GM18507 (cell line): Measurements from ENCODE around the gene RGS18.
"Not testable (repeated sequence)": the region's sequence is repeated elsewhere in the genome, so short reads cannot be mapped to it uniquely, and the experiment has no call there.

Experiments
- DNase-seq: peaks from one replicate; pipeline ENCODE4 v3.0.0; 2011; ENCODE audit warnings: low read depth; ENCODE audit not compliant: insufficient read length; ENCODE audit errors: extremely low spot score
- FAIRE-seq: peaks from 2 replicates; lab custom pipeline; 2011; peaks lifted over from hg19 to GRCh38; lab: Jason Lieb, UNC

RGS18 gene

GRCh38 chr1:192161976-192162375 is 3.7 kb downstream of the RGS18 start:
- FAIRE-seq, result no peak

DNA sequence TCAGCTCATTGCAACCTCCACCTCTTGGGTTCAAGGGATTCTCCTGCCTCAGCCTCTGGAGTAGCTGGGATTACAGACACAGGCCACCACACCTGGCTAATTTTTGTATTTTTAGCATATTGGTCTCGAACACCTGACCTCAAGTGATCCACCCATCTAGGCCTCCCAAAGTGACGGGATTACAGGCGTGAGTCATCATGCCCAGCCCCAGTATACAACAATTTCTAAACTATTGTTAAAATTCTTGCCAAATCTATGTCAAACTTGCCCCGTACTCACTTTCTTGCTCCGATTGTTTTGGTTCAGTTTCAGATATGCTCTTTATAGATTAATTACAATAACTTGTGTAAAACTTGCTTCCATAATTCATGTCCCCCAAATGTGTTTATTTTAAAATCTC is 4.1 kb downstream of the RGS18 start:
- no peak for DNase-seq

More at GRCh38 chr1:192161976-192162375, 3.7 kb downstream of the RGS18 start:
- DNase-seq, result no peak

DNA sequence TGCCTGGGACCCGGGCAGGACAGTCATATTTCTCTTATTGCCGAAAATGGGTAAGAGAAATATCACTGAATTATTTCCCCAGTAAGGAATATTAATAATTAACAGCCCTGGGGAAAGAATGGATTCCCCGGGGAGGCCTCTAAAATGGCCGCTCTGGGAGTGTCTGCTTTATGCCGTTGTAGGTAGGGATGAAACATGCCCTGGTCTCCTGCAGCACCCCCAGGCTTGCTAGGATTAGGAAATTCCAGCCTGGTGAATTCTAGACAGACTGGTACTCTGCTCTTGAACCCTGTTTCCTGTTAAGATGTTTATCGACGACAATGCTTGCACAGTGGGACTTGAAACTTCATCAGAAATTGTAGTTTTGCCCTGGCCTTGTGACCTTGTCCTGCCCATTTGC is 6.7 kb downstream of the RGS18 start:
- not testable (repeated sequence) for FAIRE-seq, DNase-seq

More for the DNA sequence above, 4.1 kb downstream of the RGS18 start:
- FAIRE-seq, result no peak

DNA sequence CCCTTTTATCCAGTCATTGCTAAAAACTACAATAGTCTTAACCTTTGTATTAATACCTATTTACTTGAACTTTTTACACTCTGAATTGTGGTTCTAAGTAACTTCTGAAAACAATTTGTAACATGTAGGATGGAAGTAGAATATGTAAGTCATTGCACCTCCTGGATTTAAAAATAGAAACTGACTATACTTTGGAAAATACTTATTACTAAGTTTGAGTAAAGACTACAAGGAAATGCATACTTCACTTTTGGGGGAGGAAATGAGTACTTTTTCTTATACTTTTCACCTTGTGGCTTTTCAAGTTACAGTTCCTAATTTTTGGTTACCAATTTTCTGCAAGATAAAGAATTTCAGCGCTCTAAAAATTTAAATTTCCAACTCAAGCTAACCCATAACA is 8.7 kb downstream of the RGS18 start:
- no peak for DNase-seq
- FAIRE-seq, result no peak

GRCh38 chr1:192167911-192168700 is 9.8 kb downstream of the RGS18 start:
- no peak for FAIRE-seq
- DNase-seq, result no peak

- no peak for DNase-seq
Observed at GRCh38 chr1:192168964-192169363, 10.7 kb downstream of the RGS18 start.

GRCh38 chr1:192170196-192170984 is 12.1 kb downstream of the RGS18 start:
- DNase-seq (no peak), FAIRE-seq (no peak)

More at GRCh38 chr1:192168964-192169363, 10.7 kb downstream of the RGS18 start:
- FAIRE-seq, result no peak

- DNase-seq, result no peak
Observed at GRCh38 chr1:192171123-192171522, 12.9 kb downstream of the RGS18 start.

GRCh38 chr1:192175971-192176370 is 17.7 kb downstream of the RGS18 start:
- DNase-seq (no peak), FAIRE-seq (no peak)

More at GRCh38 chr1:192171123-192171522, 12.9 kb downstream of the RGS18 start:
- FAIRE-seq, result no peak

DNA sequence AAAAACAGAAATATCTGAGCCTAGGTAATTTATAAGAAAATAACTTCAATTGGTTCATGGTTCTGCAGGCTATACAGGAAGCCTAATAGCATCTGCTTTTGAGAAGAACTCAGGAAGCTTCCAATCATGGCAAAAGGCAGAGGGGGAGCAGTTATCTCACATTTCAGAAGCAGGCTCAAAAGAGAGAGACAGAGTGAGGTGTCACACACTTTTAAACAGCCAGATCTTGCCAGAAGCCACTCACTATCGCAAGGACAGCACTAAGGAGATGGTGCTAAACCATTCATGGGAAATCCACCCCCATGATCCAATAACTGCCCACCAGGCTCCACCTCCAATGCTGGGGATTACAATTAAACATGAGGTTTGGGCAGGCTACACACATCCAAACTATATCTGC is 25.5 kb downstream of the RGS18 start:
- no peak for FAIRE-seq
- no peak for DNase-seq

DNA sequence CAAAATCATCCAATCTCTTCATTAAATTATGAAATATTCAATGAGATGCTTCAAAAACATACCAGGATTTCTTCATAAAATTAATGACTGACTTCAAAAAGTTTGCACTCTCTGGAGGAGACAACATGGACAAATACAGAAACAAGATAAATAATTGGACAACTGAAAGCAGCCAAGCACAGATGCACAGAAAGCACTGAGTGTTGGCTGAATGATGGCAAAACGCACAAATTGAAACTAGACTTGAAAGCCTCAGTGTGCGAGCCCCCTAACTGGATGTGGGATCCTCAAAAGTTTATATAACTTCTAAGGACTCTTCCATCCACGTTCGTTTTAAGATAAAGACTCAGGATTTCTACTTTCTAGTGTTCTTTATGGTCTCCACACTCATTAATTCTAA is 27.9 kb downstream of the RGS18 start:
- DNase-seq (no peak), FAIRE-seq (no peak)

GRCh38 chr1:192190066-192190465 is 31.8 kb downstream of the RGS18 start:
- no peak for FAIRE-seq
- no peak for DNase-seq

- DNase-seq (no peak), FAIRE-seq (no peak)
Observed at GRCh38 chr1:192201303-192201702, 43.0 kb downstream of the RGS18 start.

- no peak for DNase-seq
- FAIRE-seq, result no peak
Observed at GRCh38 chr1:192224396-192224795, 66.1 kb downstream of the RGS18 start.

DNA sequence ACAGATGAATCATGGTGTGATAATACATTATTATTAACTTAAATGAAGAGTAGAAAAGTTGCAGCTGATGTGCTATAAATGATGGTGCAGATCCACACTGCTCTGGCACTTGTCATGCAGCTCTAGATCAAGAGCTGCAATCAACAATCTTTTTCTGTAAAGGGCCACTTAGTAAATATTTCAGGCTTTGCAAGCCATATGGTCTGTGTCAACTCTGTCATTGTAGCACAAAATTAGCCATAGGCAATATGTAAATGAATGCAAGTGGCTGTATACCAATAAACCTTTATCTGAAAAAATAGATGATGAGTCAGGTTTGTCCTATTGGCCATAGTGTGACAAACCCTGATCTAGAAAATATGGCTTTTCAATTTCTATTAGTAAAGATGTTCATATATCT is 66.6 kb downstream of the RGS18 start:
- FAIRE-seq, result no peak
- no peak for DNase-seq

DNA sequence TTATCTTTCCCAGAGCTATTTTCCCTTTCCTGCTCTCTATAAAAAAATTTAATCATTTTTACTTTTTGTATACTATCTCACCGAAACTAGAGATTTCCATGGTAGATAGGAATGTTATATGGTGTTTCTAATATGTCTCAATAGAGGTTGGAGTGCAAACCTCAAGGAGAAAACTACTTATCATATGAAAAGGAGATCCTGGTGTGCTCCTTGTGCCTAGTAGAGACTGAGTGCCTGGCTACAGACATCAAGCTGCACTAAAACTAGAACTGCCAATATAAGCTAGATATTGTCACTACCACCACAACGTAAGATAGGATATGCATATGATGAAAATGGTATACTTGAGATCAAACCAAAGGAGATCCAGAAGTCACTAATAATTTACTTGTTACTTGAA is 67.0 kb downstream of the RGS18 start:
- FAIRE-seq (no peak), DNase-seq (no peak)

DNA sequence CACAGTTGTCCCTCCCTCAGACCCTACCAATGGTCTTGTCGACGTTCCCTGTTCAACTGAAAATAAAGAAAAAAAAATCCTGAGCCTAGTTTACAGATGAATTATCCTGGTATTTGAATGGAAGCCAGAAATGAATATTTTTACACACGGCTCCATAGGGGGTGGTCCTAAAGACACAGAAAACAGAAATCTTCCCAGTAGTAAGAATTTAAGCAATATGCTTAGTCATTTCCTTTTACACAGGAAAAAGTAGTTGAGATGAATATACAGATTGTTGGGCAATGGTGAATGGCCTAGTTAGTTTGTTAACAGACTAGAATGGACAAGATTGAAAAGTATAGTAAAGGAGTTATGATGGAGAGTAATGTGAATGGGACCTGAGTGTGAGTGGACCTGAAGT is 67.4 kb downstream of the RGS18 start:
- DNase-seq (no peak), FAIRE-seq (no peak)

GRCh38 chr1:192227330-192227729 is 69.1 kb downstream of the RGS18 start:
- FAIRE-seq, result no peak
- no peak for DNase-seq

GRCh38 chr1:192227980-192228379 is 69.7 kb downstream of the RGS18 start:
- FAIRE-seq, result not testable (repeated sequence)

GRCh38 chr1:192232817-192233417 is 74.7 kb downstream of the RGS18 start:
- FAIRE-seq, result no peak
- DNase-seq, result no peak

More at GRCh38 chr1:192227980-192228379, 69.7 kb downstream of the RGS18 start:
- DNase-seq, result not testable (repeated sequence)
